Upper lobe of right lung (tissue), 1 donor: ENCODE data around the gene CTDSPL2. TPM values are rescaled to one million over a fixed set of nuclear protein-coding genes. Genes with fewer than 3 reads are reported as not detected.

ENCODE experiments used
- ATAC-seq: fragments of 200-7000 bp; cut with Tn5 transposase; one replicate; pipeline ENCODE4 v1.9.1; 2020; ENCODE audit warnings: mild to moderate bottlenecking, moderate library complexity
- DNase-seq: peaks from one replicate; pipeline ENCODE4 v3.0.0-alpha.2; 2020
- H3K27ac ChIP-seq: fragments of 200-600 bp; one replicate; pipeline ENCODE4 v1.8.0; 2022
- H3K27me3 ChIP-seq: fragments of 200-600 bp; one replicate; pipeline ENCODE4 v1.8.0; 2022; ENCODE audit warnings: mild to moderate bottlenecking
- H3K36me3 ChIP-seq: fragments of 200-600 bp; one replicate; pipeline ENCODE4 v1.8.0; 2022
- H3K4me1 ChIP-seq: fragments of 200-600 bp; one replicate; pipeline ENCODE4 v1.8.0; 2022
- H3K4me3 ChIP-seq: fragments of 200-600 bp; one replicate; pipeline ENCODE4 v1.8.0; 2022; ENCODE audit warnings: mild to moderate bottlenecking
- H3K9me3 ChIP-seq: fragments of 200-600 bp; one replicate; pipeline ENCODE4 v1.8.0; 2022
- CTCF ChIP-seq: fragments of 200-600 bp; IDR thresholded peaks from one replicate; pipeline ENCODE4 v1.8.0; 2022; ENCODE audit warnings: antibody characterized with exemption
- intact Hi-C: fragments of 100-400 bp; cut with DNase I; formaldehyde crosslinking; loops from one replicate; pipeline ENCODE4 v1.11.0; 2022
- total RNA-seq: library from RNA; stranded (reverse); fragmentation: NEBNext Ultra II Directional; extraction: Animal tissue kit (Norgen Biotek cat#: 25700); gene quantifications from one replicate; pipeline ENCODE4 v1.2.1, GENCODE V29; 2021
- donor health status: DM: no; HTN: yes; CAD: no; lungs with severe emphysema.

Gene CTDSPL2
- total RNA-seq, 1 donor from 2014 or later: 34.1 TPM

GRCh38 chr15:44468709-44469385 lies 41.4 kb downstream of the CTDSPL2 start:
- Histone ChIP-seq H3K9me3 (no peaks in the 10 kb centered on the region), H3K27ac (no peak overlapping the region), H3K36me3 (peaks cover 9% of the 10 kb centered on the region), H3K4me3 (no peak overlapping the region), H3K27me3 (no peaks in the 10 kb centered on the region), H3K4me1 (no peaks in the 10 kb centered on the region)
- TF ChIP-seq CTCF: no peak
- intact Hi-C loops: no loop called here
- no peak for ATAC-seq
- DNase-seq: no peak

- intact Hi-C loops: no loop called here
- no peak for ATAC-seq
- no peak overlapping the region for H3K27ac ChIP-seq
- H3K36me3 ChIP-seq: no peaks in the 10 kb centered on the region
- no peak overlapping the region for H3K4me3 ChIP-seq
- TF ChIP-seq CTCF: no peak
- H3K27me3 ChIP-seq: no peaks in the 10 kb centered on the region
- no peak for DNase-seq
- no peaks in the 10 kb centered on the region for H3K9me3 ChIP-seq
- no peaks in the 10 kb centered on the region for H3K4me1 ChIP-seq
Measured at GRCh38 chr15:44471885-44472455, 44.5 kb downstream of the CTDSPL2 start.

- H3K36me3 ChIP-seq: peaks cover 4% of the 10 kb centered on the region
- TF ChIP-seq CTCF: no peak
- no peak overlapping the region for H3K4me3 ChIP-seq
- intact Hi-C loops: no loop called here
- DNase-seq: no peak
- no peaks in the 10 kb centered on the region for H3K27me3 ChIP-seq
- no peak overlapping the region for H3K27ac ChIP-seq
- no peak for ATAC-seq
- H3K9me3 ChIP-seq: no peaks in the 10 kb centered on the region
- no peaks in the 10 kb centered on the region for H3K4me1 ChIP-seq
Measured at GRCh38 chr15:44479343-44479742, 51.9 kb downstream of the CTDSPL2 start.

GRCh38 chr15:44482090-44482489 lies 54.7 kb downstream of the CTDSPL2 start:
- Histone ChIP-seq H3K9me3 (no peaks in the 10 kb centered on the region), H3K27ac (no peak overlapping the region), H3K36me3 (peaks cover 31% of the 10 kb centered on the region), H3K4me3 (no peak overlapping the region), H3K27me3 (no peaks in the 10 kb centered on the region), H3K4me1 (no peaks in the 10 kb centered on the region)
- no peak for DNase-seq
- no peak for TF ChIP-seq CTCF
- ATAC-seq: no peak
- intact Hi-C loops: no loop called here

GRCh38 chr15:44485880-44486279 lies 58.5 kb downstream of the CTDSPL2 start:
- Histone ChIP-seq H3K4me1 (no peaks in the 10 kb centered on the region), H3K36me3 (peaks cover 56% of the 10 kb centered on the region), H3K4me3 (no peak overlapping the region), H3K27ac (no peak overlapping the region), H3K27me3 (no peaks in the 10 kb centered on the region), H3K9me3 (no peaks in the 10 kb centered on the region)
- TF ChIP-seq CTCF: no peak
- ATAC-seq (no peak), DNase-seq (no peak)
- intact Hi-C loops: no loop called here
